HEK293 (cell line): ENCODE data around the gene CLASRP.
A peak's percentile ranks its signal among the peaks of the same experiment; 100 is the strongest.

Experiments
- ATF2 ChIP-seq: fragments of 450-650 bp; formaldehyde crosslinking; IDR thresholded peaks from 2 replicates; pipeline ENCODE4 v1.5.1; 2016; ENCODE audit warnings: missing biosample characterization, missing genetic modification characterization, low read depth
- GLI2 ChIP-seq: fragments of 450-650 bp; formaldehyde crosslinking; IDR thresholded peaks from 2 replicates; pipeline ENCODE4; 2017; ENCODE audit warnings: missing biosample characterization, missing genetic modification characterization, low read depth, borderline replicate concordance
- HIC1 ChIP-seq: fragments of 450-650 bp; formaldehyde crosslinking; IDR thresholded peaks from 2 replicates; pipeline ENCODE4 v1.5.1; 2016; ENCODE audit warnings: missing biosample characterization, missing genetic modification characterization
- HOXD13 ChIP-seq: sonication (generic); formaldehyde crosslinking; IDR thresholded peaks from 2 replicates; pipeline ENCODE4 v1.8.0; 2022; ENCODE audit warnings: missing genetic modification reagents, borderline replicate concordance
- IKZF3 ChIP-seq: fragments of 450-650 bp; IDR thresholded peaks from 2 replicates; pipeline ENCODE4 v1.5.0; 2018; ENCODE audit warnings: missing biosample characterization, mild to moderate bottlenecking, missing genetic modification characterization, moderate library complexity
- KLF1 ChIP-seq: fragments of 450-650 bp; formaldehyde crosslinking; IDR thresholded peaks from 2 replicates; pipeline ENCODE4 v1.5.1; 2016; ENCODE audit warnings: missing biosample characterization, missing genetic modification characterization
- MEIS1 ChIP-seq: sonication (generic); formaldehyde crosslinking; IDR thresholded peaks from 2 replicates; pipeline ENCODE4 v1.8.1; 2022; ENCODE audit warnings: missing genetic modification reagents, mild to moderate bottlenecking, borderline replicate concordance
- OVOL3 ChIP-seq: fragments of 450-650 bp; formaldehyde crosslinking; IDR thresholded peaks from 2 replicates; pipeline ENCODE4 v1.5.1; 2016; ENCODE audit warnings: missing biosample characterization, missing genetic modification characterization
- SP3 ChIP-seq: fragments of 450-650 bp; formaldehyde crosslinking; IDR thresholded peaks from 2 replicates; pipeline ENCODE4 v1.5.1; 2016; ENCODE audit warnings: missing biosample characterization, missing genetic modification characterization
- ZEB2 ChIP-seq: fragments of 450-650 bp; formaldehyde crosslinking; IDR thresholded peaks from 2 replicates; pipeline ENCODE4 v1.5.1; 2016; ENCODE audit warnings: missing biosample characterization, missing genetic modification characterization
- ZFP37 ChIP-seq: fragments of 450-650 bp; formaldehyde crosslinking; IDR thresholded peaks from 2 replicates; pipeline ENCODE4 v1.5.1; 2016; ENCODE audit warnings: missing biosample characterization, missing genetic modification characterization
- ZNF133 ChIP-seq: fragments of 450-650 bp; formaldehyde crosslinking; IDR thresholded peaks from 2 replicates; pipeline ENCODE4 v1.5.1; 2016; ENCODE audit warnings: missing biosample characterization, missing genetic modification characterization
- ZNF169 ChIP-seq: fragments of 450-650 bp; formaldehyde crosslinking; IDR thresholded peaks from 2 replicates; pipeline ENCODE4 v1.5.1; 2016; ENCODE audit warnings: missing biosample characterization, missing genetic modification characterization
- ZNF335 ChIP-seq: fragments of 450-650 bp; formaldehyde crosslinking; conservative IDR thresholded peaks from 2 replicates; pipeline ENCODE4 v1.5.1; 2016; ENCODE audit warnings: missing biosample characterization, missing genetic modification characterization
- ZNF341 ChIP-seq: fragments of 450-650 bp; formaldehyde crosslinking; IDR thresholded peaks from 2 replicates; pipeline ENCODE4; 2016; ENCODE audit warnings: low read depth, missing biosample characterization, missing genetic modification characterization
- ZNF404 ChIP-seq: fragments of 450-650 bp; formaldehyde crosslinking; IDR thresholded peaks from 2 replicates; pipeline ENCODE4 v1.5.1; 2017; ENCODE audit warnings: missing biosample characterization, missing genetic modification characterization
- ZNF426 ChIP-seq: fragments of 450-650 bp; formaldehyde crosslinking; IDR thresholded peaks from 2 replicates; pipeline ENCODE4 v1.5.1; 2017; ENCODE audit warnings: missing biosample characterization, missing genetic modification characterization, mild to moderate bottlenecking, inconsistent platforms, moderate library complexity
- ZNF549 ChIP-seq: fragments of 450-650 bp; IDR thresholded peaks from 2 replicates; pipeline ENCODE4 v1.5.1; 2018; ENCODE audit warnings: missing biosample characterization, missing genetic modification characterization, mild to moderate bottlenecking, inconsistent platforms, moderate library complexity
- ZNF560 ChIP-seq: fragments of 450-650 bp; formaldehyde crosslinking; IDR thresholded peaks from 2 replicates; pipeline ENCODE4 v1.5.1; 2017; ENCODE audit warnings: missing biosample characterization, missing genetic modification characterization, borderline replicate concordance
- ZNF571 ChIP-seq: fragments of 450-650 bp; formaldehyde crosslinking; IDR thresholded peaks from 2 replicates; pipeline ENCODE4 v1.5.0; 2017; ENCODE audit warnings: missing biosample characterization, missing genetic modification characterization
- ZNF585B ChIP-seq: fragments of 450-650 bp; formaldehyde crosslinking; IDR thresholded peaks from 2 replicates; pipeline ENCODE4 v1.5.1; 2016; ENCODE audit warnings: missing biosample characterization, missing genetic modification characterization
- ZNF76 ChIP-seq: fragments of 450-650 bp; formaldehyde crosslinking; IDR thresholded peaks from 2 replicates; pipeline ENCODE4; 2016; ENCODE audit warnings: low read depth, missing biosample characterization, missing genetic modification characterization, borderline replicate concordance
- TF ChIP-seq, protein P1 (sequence below): fragments of 450-650 bp; formaldehyde crosslinking; IDR thresholded peaks from 2 replicates; pipeline ENCODE4 v1.5.1; 2016; ENCODE audit warnings: missing biosample characterization, missing genetic modification characterization
- TF ChIP-seq, protein P2 (sequence below): fragments of 450-650 bp; formaldehyde crosslinking; IDR thresholded peaks from 2 replicates; pipeline ENCODE4 v1.5.1; 2016; ENCODE audit warnings: missing biosample characterization, missing genetic modification characterization
- TF ChIP-seq, protein P3 (sequence below): fragments of 450-650 bp; formaldehyde crosslinking; optimal IDR thresholded peaks from 2 replicates; pipeline ENCODE3; 2016; ENCODE audit warnings: missing biosample characterization, mild to moderate bottlenecking, missing genetic modification characterization
- TF ChIP-seq, protein P4 (sequence below): fragments of 450-650 bp; formaldehyde crosslinking; IDR thresholded peaks from 2 replicates; pipeline ENCODE4 v1.5.0; 2017; ENCODE audit warnings: missing biosample characterization, missing genetic modification characterization, borderline replicate concordance

The CLASRP gene

GRCh38 chr19:45038931-45039893, at the start of gene CLASRP (continued):
- TF ChIP-seq, protein P1, sequence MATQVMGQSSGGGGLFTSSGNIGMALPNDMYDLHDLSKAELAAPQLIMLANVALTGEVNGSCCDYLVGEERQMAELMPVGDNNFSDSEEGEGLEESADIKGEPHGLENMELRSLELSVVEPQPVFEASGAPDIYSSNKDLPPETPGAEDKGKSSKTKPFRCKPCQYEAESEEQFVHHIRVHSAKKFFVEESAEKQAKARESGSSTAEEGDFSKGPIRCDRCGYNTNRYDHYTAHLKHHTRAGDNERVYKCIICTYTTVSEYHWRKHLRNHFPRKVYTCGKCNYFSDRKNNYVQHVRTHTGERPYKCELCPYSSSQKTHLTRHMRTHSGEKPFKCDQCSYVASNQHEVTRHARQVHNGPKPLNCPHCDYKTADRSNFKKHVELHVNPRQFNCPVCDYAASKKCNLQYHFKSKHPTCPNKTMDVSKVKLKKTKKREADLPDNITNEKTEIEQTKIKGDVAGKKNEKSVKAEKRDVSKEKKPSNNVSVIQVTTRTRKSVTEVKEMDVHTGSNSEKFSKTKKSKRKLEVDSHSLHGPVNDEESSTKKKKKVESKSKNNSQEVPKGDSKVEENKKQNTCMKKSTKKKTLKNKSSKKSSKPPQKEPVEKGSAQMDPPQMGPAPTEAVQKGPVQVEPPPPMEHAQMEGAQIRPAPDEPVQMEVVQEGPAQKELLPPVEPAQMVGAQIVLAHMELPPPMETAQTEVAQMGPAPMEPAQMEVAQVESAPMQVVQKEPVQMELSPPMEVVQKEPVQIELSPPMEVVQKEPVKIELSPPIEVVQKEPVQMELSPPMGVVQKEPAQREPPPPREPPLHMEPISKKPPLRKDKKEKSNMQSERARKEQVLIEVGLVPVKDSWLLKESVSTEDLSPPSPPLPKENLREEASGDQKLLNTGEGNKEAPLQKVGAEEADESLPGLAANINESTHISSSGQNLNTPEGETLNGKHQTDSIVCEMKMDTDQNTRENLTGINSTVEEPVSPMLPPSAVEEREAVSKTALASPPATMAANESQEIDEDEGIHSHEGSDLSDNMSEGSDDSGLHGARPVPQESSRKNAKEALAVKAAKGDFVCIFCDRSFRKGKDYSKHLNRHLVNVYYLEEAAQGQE (tag by site-specific recombination) = no peak
- peak; percentile 83 for TF ChIP-seq KLF1 (tag by site-specific recombination)
- TF ChIP-seq ZNF404 (tag by site-specific recombination) = no peak
- no peak for TF ChIP-seq ZNF169 (tag by site-specific recombination)
- TF ChIP-seq ATF2 (tag by site-specific recombination) = no peak
- TF ChIP-seq SP3 (tag by site-specific recombination) = peak; percentile 94
- TF ChIP-seq, protein P2, sequence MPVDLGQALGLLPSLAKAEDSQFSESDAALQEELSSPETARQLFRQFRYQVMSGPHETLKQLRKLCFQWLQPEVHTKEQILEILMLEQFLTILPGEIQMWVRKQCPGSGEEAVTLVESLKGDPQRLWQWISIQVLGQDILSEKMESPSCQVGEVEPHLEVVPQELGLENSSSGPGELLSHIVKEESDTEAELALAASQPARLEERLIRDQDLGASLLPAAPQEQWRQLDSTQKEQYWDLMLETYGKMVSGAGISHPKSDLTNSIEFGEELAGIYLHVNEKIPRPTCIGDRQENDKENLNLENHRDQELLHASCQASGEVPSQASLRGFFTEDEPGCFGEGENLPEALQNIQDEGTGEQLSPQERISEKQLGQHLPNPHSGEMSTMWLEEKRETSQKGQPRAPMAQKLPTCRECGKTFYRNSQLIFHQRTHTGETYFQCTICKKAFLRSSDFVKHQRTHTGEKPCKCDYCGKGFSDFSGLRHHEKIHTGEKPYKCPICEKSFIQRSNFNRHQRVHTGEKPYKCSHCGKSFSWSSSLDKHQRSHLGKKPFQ (tag by site-specific recombination) = no peak
- TF ChIP-seq, protein P3, sequence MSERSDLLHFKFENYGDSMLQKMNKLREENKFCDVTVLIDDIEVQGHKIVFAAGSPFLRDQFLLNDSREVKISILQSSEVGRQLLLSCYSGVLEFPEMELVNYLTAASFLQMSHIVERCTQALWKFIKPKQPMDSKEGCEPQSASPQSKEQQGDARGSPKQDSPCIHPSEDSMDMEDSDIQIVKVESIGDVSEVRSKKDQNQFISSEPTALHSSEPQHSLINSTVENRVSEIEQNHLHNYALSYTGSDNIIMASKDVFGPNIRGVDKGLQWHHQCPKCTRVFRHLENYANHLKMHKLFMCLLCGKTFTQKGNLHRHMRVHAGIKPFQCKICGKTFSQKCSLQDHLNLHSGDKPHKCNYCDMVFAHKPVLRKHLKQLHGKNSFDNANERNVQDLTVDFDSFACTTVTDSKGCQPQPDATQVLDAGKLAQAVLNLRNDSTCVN (tag by site-specific recombination) = peak; percentile 93
- TF ChIP-seq, protein P4, sequence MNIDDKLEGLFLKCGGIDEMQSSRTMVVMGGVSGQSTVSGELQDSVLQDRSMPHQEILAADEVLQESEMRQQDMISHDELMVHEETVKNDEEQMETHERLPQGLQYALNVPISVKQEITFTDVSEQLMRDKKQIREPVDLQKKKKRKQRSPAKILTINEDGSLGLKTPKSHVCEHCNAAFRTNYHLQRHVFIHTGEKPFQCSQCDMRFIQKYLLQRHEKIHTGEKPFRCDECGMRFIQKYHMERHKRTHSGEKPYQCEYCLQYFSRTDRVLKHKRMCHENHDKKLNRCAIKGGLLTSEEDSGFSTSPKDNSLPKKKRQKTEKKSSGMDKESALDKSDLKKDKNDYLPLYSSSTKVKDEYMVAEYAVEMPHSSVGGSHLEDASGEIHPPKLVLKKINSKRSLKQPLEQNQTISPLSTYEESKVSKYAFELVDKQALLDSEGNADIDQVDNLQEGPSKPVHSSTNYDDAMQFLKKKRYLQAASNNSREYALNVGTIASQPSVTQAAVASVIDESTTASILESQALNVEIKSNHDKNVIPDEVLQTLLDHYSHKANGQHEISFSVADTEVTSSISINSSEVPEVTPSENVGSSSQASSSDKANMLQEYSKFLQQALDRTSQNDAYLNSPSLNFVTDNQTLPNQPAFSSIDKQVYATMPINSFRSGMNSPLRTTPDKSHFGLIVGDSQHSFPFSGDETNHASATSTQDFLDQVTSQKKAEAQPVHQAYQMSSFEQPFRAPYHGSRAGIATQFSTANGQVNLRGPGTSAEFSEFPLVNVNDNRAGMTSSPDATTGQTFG (tag by site-specific recombination) = no peak; the same call in 1 of the 2 replicates
- TF ChIP-seq OVOL3 (tag by site-specific recombination) = 0 out of 2 replicates have a peak, but pooled peaks have one; percentile 55
- no peak for TF ChIP-seq ZNF549 (tag by site-specific recombination)
- no peak for TF ChIP-seq HIC1 (tag by site-specific recombination)
- no peak for TF ChIP-seq HOXD13 (CRISPR knock-in tag)
- TF ChIP-seq ZNF426 = no peak
- no peak for TF ChIP-seq ZNF133 (tag by site-specific recombination)
- no peak for TF ChIP-seq ZNF585B
- TF ChIP-seq GLI2 = no peak
- TF ChIP-seq ZNF335 (tag by site-specific recombination) = peak; percentile 81
- peak; percentile 98 for TF ChIP-seq ZNF341
- peak; percentile 74; the same call in 1 of the 2 replicates for TF ChIP-seq ZFP37 (tag by site-specific recombination)
- TF ChIP-seq ZNF76 (tag by site-specific recombination) = peak; percentile 40; the same call in 1 of the 2 replicates
- TF ChIP-seq ZEB2 = peak; percentile 64
- peak; percentile 67; the same call in 1 of the 2 replicates for TF ChIP-seq IKZF3 (tag by site-specific recombination)
- no peak for TF ChIP-seq MEIS1
- TF ChIP-seq ZNF560 (tag by site-specific recombination) = no peak
- no peak for TF ChIP-seq ZNF571
